GM19025 (cell line): Measurements from ENCODE around the gene GLI2.

Experiments
- ATAC-seq: cut with Tn5 transposase; IDR thresholded peaks from one replicate; pipeline ENCODE4 v1.9.1; 2021; ENCODE audit warnings: mild to moderate bottlenecking, low read depth, moderate library complexity; ENCODE audit not compliant: unreplicated experiment

Gene GLI2

DNA sequence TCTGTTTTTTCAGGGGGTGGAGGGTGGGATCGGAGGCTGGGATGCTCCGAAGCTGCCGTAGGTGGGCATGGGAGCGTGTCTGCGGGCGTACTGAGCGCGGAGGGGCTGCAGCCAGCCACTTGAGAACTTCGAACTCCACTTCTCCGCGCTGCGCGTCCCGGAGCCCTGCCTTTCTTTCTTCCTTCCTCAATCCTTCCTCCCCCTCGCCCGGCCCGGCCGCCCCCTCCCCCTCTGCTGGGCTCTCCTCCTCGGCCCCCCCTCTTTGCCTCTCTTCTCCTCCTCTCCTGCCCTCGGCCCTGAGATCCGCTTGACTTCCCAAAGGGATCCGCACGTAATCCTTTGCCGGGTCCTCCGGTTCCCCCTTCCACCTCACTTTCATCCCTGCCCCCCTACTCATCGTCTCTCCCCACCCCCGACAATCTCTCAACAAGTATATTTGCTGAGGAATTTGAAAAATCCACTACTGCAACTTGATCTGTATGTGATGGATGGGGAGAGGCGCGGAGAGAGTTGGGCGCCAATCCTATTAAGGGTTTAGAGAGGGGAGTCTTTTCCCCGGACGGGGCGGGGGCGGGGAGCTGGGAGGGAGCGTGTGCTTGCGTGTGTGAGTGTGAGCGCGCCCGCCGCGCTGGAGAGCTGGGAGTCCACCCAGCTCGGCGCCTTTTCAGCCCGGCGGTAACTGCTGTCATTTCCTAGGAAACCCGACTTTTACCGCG is 1.1 kb downstream of the GLI2 start:
- no peak for ATAC-seq

DNA sequence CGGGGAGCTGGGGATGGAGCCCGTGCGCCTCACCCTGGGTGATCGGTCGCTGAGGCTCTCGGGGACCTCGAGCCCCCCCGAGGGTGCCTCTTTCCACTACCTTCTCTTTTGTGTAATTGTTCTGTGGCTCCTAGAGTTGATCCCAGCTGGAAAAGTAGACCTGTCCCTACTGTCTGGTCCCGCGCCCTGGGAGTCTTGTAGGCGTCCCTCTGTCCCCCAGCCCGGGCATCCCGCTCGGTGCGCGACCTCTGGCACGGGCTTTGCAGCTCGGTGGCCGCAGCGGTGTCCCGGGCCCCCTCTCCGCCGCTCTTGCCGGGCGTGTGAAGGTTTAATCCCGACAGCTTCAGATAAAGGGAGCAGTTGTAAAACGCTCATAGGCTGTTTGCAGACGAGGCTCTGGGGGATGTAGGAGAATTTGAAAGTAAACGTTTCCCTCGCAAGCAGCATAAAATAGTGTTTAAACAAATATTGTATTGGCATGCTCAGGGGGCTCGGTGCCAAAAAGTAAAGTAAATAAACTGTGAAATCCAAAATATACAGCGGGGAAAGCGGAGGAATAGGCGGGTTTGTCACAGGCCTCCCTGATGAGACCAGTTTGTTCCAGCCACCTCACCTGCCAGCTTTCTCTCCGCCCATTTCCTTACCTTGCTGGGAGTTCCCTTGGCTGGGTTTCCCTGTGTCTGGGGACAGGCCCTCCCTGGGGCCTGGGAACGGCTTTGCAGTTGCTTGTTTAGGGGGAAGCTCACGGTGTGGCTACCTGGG is 1.9 kb downstream of the GLI2 start:
- no peak for ATAC-seq

DNA sequence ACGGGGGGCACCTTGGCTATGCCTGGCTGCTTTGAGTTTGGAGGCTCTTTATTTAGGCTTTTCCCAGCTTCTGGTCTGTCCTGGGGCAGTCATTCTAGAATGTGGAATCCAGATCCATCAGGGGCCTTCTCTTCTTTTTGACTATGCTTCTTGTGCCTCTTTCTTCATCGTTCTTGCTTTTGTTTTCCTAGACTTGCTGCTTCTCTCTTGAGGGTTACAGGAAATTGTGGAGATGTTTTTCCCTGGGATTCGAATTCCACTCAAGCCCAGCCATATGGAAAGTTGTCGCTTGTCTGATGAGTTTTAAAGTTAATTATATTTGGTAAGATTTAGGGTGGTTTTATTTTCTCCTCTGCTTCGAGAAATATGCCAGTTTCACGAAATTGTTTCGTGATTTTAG is 2.4 kb downstream of the GLI2 start:
- no peak for ATAC-seq

- no peak for ATAC-seq
These were observed 3.2 kb downstream of the GLI2 start for GRCh38 chr2:120738786-120739437.

DNA sequence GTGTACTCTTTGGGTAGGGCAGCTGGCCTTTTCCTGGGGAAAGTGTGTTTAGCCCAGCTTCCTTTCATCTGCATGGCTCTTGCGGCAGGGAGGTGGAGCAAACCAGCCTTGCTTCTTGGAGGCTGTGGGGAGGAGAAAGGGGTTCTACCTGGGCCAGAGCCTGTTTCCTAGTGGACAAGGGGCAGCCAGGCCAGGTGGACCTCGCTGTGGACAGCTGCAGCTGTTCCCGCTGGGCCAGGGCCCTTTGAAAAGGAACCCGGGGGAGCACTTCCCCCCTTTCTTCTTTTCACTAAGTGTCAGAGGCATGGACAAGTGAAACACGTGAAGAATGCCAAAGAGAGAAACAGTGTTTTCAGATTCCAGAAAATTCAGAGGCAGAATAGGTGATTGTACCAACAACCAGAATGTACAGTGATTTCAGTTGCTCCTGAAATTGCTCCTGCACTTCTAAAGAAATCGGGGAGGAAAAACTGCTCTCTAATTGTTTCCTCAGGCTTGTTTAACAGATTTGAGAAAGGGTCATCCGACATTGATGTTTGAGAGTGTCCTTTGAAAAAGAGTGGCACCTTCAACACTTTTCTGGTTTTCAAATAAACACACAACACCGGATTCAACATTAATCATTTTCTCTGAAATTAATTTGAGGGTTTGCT is 3.9 kb downstream of the GLI2 start:
- no peak for ATAC-seq

GRCh38 chr2:120740375-120740764 is 4.7 kb downstream of the GLI2 start:
- no peak for ATAC-seq

DNA sequence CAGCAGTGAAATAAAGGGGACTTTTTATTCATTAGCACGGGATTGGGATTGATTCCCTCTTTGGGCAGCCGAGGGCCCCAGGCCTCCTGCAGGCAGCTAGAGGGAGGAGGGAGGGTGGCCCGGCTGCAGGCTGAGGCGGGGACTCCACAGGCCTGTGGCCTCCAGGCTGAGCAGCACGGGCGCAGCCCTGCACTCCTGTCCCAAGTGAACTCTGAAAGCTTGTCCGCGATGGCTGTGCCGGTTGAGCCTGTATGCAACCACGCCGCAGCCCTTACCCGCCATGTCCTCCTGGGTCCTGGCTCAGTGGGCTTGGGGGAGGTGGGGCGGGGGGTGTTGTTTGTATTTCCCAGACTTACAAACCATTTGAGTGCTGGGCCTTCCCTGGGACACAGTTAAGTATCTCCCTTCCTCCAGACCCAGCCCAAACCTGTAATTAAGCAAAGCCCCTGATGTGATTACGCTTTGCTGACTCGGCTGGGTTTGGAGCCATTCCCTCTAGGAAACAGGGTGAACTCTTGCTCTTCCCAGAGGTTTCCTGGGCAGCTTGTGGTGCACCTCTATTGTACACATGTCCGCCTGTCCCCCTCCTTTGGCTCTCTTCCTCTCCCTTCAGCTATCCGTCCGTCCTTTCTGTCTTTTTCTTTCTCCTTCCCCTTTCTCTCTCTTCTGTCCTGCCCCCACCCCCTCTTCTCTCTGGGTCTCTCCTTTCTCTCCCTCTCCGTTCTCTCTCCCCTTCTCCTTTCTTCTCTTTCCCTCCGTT is 5.3 kb downstream of the GLI2 start:
- ATAC-seq = no peak

GRCh38 chr2:120741571-120742561 is 6.2 kb downstream of the GLI2 start:
- ATAC-seq = no peak

DNA sequence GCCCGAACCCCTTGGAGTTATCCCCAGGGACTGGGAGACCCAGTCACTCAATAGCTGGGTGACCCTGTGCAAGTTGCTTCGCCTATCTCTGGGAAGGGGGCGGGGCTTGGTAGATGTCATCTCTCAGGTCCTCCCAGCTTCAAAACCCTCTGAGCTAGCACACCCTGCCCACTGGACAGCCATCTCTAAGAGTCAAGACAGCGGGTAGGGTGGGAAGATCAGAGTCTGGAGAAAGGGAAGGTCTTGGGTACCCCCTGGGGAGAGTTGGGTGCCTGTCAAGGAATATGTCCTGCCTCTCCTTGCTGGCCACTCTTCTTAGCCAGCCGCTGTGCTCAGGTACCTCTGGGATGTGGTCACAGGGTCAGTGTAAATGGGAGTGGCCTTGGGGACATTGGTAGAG is 8.0 kb downstream of the GLI2 start:
- ATAC-seq = no peak

GRCh38 chr2:120744817-120745216 is 9.1 kb downstream of the GLI2 start:
- no peak for ATAC-seq

- ATAC-seq = no peak
These were observed 9.9 kb downstream of the GLI2 start for GRCh38 chr2:120745420-120746111.

DNA sequence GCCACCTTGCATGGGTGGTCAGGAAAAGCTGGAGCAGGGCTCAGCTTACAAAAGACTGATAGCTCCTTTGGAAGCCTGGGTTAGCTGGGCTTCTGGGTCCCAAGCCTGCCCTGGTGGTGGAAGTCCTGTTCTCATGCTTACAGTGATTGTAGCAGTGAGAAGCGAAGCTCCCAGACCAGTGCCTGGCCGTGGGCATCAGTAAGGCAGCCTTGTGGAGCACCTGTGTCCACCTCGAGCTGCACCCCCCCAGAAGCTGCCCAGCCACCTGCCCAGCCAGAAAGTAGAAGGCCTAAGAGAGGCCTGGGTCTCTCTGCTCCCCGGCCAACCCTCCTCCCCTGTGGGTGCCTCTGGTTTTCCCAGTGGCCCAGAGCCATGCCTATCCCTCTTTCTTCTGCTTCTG is 10.5 kb downstream of the GLI2 start:
- no peak for ATAC-seq

- no peak for ATAC-seq
These were observed 11.6 kb downstream of the GLI2 start for GRCh38 chr2:120747281-120747680.

DNA sequence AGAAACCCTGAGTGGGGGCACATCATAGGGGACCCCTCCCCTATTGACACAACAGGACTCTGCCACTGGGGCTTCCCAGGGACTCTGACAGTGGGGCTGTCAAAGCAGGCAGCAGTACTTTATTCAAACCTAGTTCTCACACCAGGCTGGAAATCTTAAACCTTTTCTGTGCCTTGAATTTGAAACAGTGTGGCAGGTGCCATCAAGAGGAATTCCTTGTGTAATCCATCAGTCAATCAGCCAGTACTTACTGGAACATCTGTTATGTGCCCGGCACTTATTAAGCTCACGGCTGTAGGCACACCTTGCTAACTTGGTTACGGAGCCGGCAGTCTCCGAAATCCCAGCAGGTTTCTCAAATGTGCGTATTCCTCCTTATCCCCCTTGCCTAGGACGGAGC is 12.0 kb downstream of the GLI2 start:
- no peak for ATAC-seq

- ATAC-seq = no peak
These were observed 12.6 kb downstream of the GLI2 start for GRCh38 chr2:120748310-120748709.

DNA sequence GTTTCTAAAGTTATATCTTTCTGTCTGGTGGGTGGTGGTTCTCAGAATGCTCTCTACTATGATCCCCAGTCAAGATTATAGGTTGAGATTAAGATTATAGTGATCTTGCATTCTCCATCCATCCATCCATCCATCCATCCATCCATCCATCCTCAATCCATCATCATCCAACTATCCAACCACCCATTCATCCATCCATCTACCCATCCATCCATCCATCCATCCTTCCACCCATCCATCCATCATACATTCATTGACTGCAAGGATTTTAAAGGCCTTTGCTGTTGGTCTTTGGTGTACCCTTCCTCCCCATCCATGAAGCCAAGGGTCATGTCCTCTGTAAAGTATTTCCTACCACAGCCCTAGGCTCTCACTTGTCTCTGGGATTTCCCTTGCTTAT is 13.1 kb downstream of the GLI2 start:
- no peak for ATAC-seq

DNA sequence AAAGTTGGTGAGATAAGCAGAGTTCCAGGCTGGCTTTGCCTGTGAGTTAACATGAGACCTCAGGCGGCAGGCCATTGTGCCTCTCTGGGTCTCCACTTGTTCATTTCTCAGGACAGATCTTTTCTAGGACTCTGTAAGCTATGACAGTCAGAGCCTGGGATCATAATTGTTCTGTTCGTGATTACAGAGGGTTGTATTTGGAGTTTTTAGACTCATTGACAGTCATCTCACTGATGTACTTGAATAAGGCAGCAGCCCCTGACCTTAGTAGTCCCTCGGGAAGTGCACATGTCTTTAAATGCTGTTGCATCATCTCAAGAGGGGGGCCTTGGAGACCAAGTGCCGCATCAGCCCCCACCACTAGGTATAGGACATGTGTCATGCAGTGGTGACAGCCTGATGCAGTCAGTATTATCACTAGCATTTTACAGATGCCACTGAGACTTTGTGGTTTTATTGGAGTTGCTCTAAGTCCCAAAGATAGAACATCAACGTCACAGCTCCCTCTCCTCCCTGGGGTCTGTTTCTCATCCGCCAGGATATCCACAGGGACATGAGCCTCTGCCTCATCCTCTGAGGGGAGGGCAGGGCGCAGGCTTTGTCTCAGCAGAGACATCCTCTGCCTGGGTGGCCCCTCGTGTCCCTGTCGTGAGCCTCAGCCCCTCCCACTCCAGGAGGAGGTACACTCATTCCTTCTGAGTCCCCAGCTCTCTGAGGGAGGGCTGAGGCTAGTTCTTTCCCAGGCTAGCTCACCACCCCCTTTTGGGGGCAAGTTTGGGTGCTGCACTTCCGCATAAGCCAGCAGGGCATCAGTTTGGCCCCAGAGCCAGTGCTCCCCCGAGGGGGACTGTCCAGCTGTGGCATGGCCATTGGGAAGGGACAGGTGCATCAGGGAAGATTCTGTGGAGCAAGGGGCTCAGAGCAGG is 14.1 kb downstream of the GLI2 start:
- no peak for ATAC-seq
